Measurements from ENCODE around the gene HIRA.

DNA sequence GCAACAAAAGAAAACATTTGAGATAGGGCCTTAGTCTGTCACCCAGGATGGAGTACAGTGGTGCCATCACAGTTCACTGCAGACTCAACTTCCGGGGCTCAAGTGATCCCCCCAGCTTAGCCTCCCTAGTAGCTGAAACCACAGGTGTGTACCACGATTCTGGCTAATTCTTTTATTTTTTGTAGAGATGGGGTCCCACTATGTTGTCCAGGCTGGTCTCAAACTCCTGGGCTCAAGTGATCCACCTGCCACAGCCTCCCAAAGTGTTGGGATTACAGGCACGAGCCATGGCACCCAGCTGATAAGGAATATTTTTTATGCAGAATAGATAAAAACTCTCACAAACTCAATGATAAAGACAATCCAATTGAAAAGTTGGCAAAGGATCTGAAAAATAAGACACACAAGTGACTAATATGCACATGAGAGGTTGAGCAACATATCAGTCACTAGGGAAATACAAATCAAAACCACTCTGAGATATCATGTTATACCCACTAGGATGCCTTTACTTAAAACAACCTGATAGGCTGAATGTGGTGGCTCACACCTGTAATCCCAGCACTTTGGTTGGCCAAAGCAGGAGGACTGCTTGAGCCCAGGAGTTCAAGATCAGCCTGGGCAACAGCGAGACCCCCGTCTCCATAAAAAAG is 106.1 kb downstream of the HIRA start:
- TF ChIP-seq ZNF121 (CRISPR knock-in tag; IDR thresholded peaks at IDR 0.05) = no peak
- TF ChIP-seq, protein P1, sequence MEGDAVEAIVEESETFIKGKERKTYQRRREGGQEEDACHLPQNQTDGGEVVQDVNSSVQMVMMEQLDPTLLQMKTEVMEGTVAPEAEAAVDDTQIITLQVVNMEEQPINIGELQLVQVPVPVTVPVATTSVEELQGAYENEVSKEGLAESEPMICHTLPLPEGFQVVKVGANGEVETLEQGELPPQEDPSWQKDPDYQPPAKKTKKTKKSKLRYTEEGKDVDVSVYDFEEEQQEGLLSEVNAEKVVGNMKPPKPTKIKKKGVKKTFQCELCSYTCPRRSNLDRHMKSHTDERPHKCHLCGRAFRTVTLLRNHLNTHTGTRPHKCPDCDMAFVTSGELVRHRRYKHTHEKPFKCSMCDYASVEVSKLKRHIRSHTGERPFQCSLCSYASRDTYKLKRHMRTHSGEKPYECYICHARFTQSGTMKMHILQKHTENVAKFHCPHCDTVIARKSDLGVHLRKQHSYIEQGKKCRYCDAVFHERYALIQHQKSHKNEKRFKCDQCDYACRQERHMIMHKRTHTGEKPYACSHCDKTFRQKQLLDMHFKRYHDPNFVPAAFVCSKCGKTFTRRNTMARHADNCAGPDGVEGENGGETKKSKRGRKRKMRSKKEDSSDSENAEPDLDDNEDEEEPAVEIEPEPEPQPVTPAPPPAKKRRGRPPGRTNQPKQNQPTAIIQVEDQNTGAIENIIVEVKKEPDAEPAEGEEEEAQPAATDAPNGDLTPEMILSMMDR (IDR thresholded peaks at IDR 0.05) = no peak
- TF ChIP-seq ETV6 (CRISPR knock-in tag; IDR thresholded peaks at IDR 0.05) = no peak
